IPS-18a (cell line): ENCODE measurements around the gene BCL2.
"Not testable (repeated sequence)": the region's sequence is repeated elsewhere in the genome, so short reads cannot be mapped to it uniquely, and the experiment has no call there.

Source experiments
- H3K27ac ChIP-seq: one replicate; pipeline ENCODE4 v1.5.1; 2013; ENCODE audit warnings: low read length
- H3K27me3 ChIP-seq: one replicate; pipeline ENCODE4 v1.6.1; 2013; ENCODE audit warnings: mild to moderate bottlenecking, low read length; ENCODE audit not compliant: control insufficient read depth, insufficient read depth
- H3K36me3 ChIP-seq: one replicate; pipeline ENCODE4 v1.6.1; 2013; ENCODE audit warnings: low read depth, low read length; ENCODE audit not compliant: control insufficient read depth
- H3K4me1 ChIP-seq: one replicate; pipeline ENCODE4 v1.6.1; 2013; ENCODE audit warnings: low read depth, low read length; ENCODE audit not compliant: control insufficient read depth
- H3K4me3 ChIP-seq: one replicate; pipeline ENCODE4 v1.5.1; 2013; ENCODE audit warnings: low read length
- H3K9ac ChIP-seq: one replicate; pipeline ENCODE4 v1.6.1; 2013; ENCODE audit warnings: mild to moderate bottlenecking, low read length, moderate library complexity
- H3K9me3 ChIP-seq: one replicate; pipeline ENCODE4 v1.6.1; 2013; ENCODE audit warnings: low read depth, low read length; ENCODE audit not compliant: control insufficient read depth

Gene BCL2

DNA sequence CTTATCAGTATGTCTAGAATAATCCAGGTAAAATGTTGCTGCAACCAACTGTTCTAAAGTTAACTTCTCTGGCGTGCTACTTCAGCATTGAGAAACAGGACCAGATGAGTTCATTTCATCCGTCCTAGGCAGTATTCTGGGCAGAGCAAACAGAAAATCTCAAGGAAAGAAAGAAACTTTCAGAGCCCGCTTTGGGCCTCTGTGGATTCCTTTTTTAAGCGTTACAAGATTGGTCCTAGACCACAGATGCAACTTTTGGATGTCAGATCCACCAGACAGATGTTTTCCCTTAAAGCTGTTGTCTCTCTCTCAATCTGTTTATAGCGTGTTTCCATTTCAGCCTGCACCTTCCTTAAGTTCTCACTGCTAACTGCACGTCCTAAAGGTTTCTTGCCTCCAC lies 75.0 kb downstream of the BCL2 start:
- H3K4me1 ChIP-seq, result no peaks in the 10 kb centered on the region
- no peaks in the 10 kb centered on the region for H3K27me3 ChIP-seq
- no peaks in the 10 kb centered on the region for H3K9me3 ChIP-seq
- H3K27ac ChIP-seq, result no peak overlapping the region
- H3K4me3 ChIP-seq, result no peak overlapping the region
- H3K36me3 ChIP-seq, result no peaks in the 10 kb centered on the region
- H3K9ac ChIP-seq, result no peak overlapping the region

DNA sequence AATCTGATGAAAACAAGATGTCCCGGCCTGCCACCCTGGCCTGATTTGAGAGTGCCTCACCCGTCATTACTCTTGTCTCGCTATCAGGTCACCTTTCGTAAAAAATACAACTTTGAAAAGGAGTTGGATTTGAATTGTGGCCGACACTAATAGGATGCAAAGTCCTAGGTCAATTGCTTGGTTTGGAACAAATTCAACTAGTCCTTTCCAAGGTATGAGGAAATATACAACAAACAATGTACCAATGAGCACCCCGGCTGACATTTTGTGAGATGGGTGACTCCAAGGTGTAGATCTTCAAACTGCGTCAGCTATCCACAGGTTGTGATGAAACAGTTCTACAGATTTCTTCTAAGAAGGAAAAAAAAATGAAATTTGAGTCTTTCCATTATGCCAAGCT lies 77.8 kb downstream of the BCL2 start:
- Histone ChIP-seq H3K36me3 (no peaks in the 10 kb centered on the region), H3K27ac (no peak overlapping the region), H3K9me3 (no peaks in the 10 kb centered on the region), H3K4me3 (no peak overlapping the region), H3K27me3 (no peaks in the 10 kb centered on the region), H3K9ac (no peak overlapping the region), H3K4me1 (peaks cover 23% of the 10 kb centered on the region)

DNA sequence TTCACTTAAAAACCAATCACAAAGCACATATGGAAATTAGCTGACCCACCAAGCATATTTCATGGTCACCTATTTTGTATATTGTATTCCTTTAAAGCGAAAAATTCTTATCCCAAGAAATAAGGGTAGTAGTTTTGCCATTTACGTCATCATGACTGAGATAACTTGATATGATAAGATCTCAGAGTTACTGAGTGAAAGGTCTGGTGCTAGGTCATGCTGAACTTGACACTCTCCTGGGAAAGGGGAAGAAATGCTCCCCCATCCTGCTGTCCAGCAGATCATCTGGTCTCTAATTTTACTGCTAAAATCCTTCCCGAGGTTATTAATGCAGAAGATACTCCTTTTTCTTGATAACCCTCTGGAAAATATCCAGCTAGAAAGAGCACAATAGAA lies 78.3 kb downstream of the BCL2 start:
- Histone ChIP-seq H3K36me3 (no peaks in the 10 kb centered on the region), H3K9ac (no peak overlapping the region), H3K4me3 (no peak overlapping the region), H3K27ac (no peak overlapping the region), H3K9me3 (no peaks in the 10 kb centered on the region), H3K27me3 (no peaks in the 10 kb centered on the region), H3K4me1 (peaks cover 23% of the 10 kb centered on the region)

DNA sequence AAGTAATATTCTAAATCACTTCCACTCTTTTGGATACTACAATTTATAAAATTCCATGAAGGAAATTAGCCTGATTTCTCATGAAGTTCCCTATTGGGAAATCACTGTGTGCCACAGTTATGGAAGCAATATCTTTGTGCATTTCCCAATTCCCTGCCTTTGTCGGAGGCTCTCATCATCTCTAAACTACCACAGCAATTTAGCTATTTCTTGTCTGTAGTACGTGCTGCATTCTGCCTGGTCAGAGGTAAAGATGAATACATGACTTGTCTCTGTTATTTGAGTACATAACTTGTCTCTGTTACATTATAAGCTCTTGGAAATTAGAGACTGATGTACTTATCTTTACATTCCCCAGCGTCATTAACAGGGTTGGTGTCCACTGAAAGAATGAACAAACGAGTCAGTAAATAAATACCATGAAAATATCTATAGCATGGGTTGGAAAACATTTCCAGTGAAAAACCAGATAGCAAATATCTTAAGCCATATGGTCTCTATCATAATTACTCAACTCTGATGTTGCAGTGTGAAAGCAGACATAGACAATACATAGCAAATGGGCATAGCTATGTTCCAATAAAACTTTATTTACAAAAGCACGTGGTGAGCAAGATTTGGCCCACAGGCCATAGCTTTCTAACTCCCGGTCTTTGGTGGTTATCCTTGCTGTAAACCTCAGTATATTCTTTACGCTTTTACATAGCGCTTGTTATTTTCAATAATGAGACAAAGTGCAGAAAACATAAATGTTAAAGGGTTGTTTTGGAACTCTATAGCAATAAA lies 78.8 kb downstream of the BCL2 start:
- Histone ChIP-seq H3K27ac (no peak overlapping the region), H3K9me3 (no peaks in the 10 kb centered on the region), H3K4me3 (no peak overlapping the region), H3K27me3 (no peaks in the 10 kb centered on the region), H3K36me3 (no peaks in the 10 kb centered on the region), H3K4me1 (peaks cover 23% of the 10 kb centered on the region), H3K9ac (no peak overlapping the region)

DNA sequence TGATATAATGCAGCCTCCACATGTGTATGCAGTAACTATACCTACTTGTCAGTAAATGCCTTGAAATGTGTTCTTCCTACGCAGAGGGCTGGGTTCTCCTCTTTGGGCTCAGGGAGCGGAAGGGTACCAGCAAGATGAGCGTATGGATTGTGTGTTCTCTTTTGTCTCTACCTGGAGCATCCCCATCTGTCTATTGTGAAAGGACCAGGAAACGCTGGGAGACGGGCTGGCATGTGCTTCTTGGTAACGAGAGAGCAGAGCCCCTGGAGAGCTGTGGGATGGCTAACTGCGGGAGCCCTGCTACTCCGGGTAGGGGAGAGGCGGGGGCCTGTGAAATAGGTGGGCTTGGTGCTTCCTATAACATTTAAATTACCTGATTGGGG lies 80.9 kb downstream of the BCL2 start:
- Histone ChIP-seq H3K27me3 (no peaks in the 10 kb centered on the region), H3K27ac (no peak overlapping the region), H3K36me3 (no peaks in the 10 kb centered on the region), H3K9ac (no peak overlapping the region), H3K4me1 (peaks cover 23% of the 10 kb centered on the region), H3K4me3 (no peak overlapping the region), H3K9me3 (no peaks in the 10 kb centered on the region)

DNA sequence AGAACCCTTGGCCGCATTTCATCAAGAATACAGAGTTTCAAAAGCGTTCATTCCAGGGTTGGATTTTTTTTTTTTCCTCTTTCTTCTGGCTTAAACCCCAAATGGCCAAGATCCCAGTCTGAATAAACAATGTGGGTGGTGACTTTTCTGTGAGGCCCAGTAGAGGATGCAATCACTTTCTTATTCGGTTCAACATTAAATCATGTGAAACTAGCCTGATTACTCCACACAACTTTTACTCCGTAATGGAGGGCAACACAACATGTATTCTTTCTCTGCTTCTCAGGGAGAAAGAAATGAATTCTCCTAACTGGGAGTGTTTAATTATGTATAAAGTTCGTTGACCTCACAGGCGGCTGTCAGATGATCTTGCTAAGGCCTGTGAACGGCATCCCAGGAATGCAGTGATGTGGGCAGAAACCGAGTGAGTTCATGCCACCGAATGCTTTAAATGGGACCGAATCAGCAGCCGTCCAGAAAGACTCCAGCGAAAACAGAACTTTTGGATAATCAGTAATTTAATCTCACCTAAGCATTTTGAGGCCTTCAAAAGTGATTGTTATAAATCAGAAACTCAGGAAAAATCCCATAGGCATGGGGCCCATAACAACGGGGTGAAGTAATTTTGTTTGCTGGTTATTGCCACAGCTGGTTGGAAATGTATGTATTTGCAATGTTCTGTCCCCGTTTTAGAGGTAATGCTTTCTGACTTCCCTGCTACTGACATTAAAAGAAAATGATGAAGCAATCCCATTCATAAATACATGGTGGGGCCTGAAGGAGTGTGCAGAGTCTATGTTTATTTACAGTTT lies 81.5 kb downstream of the BCL2 start:
- H3K9me3 ChIP-seq, result no peaks in the 10 kb centered on the region
- H3K27ac ChIP-seq, result no peak overlapping the region
- no peaks in the 10 kb centered on the region for H3K36me3 ChIP-seq
- peaks cover 23% of the 10 kb centered on the region for H3K4me1 ChIP-seq
- H3K4me3 ChIP-seq, result no peak overlapping the region
- H3K27me3 ChIP-seq, result no peaks in the 10 kb centered on the region
- H3K9ac ChIP-seq, result no peak overlapping the region

DNA sequence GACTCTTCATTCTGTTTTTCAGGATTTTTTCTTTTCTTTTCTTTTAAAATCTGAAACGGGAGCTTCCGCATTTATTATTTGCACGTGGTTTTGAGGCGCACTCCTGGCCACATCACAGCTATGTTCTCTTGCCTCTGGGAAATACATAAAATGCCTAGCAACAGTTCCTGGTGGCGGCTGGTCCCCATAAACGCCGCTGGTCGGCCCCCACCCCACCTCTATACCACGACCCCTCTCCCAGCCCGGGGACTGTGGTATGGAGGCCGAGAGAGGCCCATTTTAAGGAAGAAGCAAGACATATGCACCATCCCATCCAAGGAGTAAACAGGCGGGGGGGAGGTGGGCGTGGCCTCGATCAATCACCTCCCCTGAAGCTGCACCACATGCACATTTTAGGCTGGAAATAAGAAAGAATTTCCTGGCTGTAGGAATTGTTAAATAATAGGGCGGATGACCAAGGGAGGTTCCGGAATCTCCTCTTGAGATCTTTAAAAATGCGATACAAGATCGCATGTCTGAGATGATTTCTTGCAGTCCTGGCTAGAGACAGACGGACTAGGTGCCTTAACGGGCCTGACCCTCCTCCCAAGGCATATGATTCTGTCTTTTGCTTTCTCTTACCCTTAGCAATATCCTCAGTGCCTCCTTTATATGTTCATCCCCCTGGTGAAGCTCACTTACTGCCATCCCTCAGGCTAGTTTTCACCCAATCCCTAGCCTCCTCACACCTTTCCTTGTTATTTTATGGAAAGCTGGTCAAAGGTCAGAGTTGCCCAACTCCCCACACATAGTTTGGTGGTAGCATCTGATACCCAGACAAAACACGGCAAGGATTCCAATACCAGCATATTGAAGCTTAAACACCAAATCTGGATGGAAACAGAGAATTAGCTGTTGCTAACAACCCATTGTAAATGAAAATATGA lies 82.4 kb downstream of the BCL2 start:
- Histone ChIP-seq H3K27me3 (no peaks in the 10 kb centered on the region), H3K4me1 (peaks cover 23% of the 10 kb centered on the region), H3K36me3 (no peaks in the 10 kb centered on the region), H3K9me3 (no peaks in the 10 kb centered on the region), H3K4me3 (no peak overlapping the region), H3K9ac (no peak overlapping the region), H3K27ac (no peak overlapping the region)

DNA sequence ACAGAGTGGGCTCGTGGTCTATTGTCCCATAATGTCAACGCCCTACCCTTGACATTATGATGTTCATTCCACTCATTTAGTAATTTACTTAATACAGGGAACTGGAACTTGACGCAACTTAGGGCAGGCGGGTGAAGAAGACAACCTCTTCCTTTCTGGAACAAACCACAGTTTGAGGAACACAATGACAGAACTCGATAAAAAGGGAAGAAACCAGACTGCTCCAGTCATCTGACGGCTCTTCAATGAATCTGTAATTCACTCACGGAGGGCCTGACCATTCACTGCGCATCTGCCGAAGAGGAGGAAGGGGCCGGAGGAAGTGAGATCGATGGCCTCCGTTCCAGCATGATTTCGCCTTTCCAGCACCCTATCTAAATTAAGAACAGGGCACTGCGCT lies 83.2 kb downstream of the BCL2 start:
- Histone ChIP-seq H3K36me3 (no peaks in the 10 kb centered on the region), H3K4me3 (no peak overlapping the region), H3K4me1 (peaks cover 23% of the 10 kb centered on the region), H3K9me3 (no peaks in the 10 kb centered on the region), H3K27me3 (no peaks in the 10 kb centered on the region), H3K27ac (no peak overlapping the region), H3K9ac (no peak overlapping the region)

DNA sequence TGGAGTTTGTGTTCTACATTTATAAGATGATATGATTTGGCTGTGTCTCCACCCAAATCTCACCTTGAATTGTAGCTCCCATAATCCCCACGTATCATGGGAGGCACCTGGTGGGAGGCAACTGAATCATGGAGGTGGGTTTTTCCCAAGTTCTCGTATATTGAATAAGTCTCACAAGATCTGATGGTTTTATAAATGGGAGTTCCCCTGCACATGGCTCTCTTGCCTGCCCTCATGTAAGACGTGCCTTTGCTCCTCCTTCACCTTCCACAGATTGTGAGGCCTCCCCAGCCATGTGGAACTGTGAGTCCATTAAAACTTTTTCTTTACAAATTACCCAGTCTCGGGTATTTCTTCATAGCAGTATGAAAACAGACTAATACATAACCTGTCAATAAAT lies 83.6 kb downstream of the BCL2 start:
- peaks cover 23% of the 10 kb centered on the region for H3K4me1 ChIP-seq
- H3K36me3 ChIP-seq, H3K9me3 ChIP-seq, H3K27ac ChIP-seq, H3K9ac ChIP-seq, H3K4me3 ChIP-seq, H3K27me3 ChIP-seq: not testable (repeated sequence)

DNA sequence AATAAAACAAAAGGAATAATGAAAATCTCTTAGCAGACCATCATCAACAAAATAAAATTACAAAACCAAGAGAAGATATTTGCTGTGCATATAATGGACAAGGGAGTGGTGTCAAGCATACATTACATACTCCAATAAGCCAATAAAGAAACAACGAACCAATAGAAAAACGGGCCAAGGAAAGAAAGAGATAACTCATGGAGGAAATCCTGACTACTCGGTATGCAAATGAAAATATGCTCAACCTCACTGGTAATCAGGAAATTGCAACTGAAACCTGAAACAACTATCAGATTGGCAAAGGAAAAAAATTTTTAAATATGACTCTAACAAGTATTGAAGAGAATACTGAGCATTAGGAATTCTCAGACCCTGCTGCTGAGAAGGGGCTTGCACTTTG lies 84.7 kb downstream of the BCL2 start:
- Histone ChIP-seq H3K9ac (no peak overlapping the region), H3K36me3 (no peaks in the 10 kb centered on the region)

DNA sequence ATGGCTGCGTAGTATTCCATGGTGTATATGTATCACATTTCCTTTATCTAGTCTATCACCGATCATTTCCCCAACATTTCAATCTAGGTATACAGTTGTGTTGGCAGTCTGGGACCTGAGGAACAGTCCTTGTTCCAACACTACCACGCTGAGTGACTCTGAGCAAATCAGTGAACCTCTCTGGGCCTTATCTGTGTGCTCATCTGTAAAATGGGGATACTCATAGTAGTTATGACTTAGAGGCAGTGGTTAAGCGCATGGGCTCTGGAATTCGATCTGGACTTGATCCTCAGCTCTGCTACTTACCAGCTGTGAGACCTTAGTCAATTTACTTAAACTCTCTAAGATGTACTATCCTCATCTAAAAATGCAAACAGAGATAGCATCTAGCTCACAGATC lies 85.1 kb downstream of the BCL2 start:
- H3K9me3 ChIP-seq, result no peaks in the 10 kb centered on the region
- no peaks in the 10 kb centered on the region for H3K27me3 ChIP-seq
- no peak overlapping the region for H3K4me3 ChIP-seq
- no peak overlapping the region for H3K27ac ChIP-seq
- no peak overlapping the region for H3K9ac ChIP-seq
- peaks cover 23% of the 10 kb centered on the region for H3K4me1 ChIP-seq
- H3K36me3 ChIP-seq, result no peaks in the 10 kb centered on the region

More for the DNA sequence above, 84.7 kb downstream of the BCL2 start:
- no peaks in the 10 kb centered on the region for H3K9me3 ChIP-seq
- H3K4me1 ChIP-seq, result peaks cover 23% of the 10 kb centered on the region
- H3K27me3 ChIP-seq, result no peaks in the 10 kb centered on the region
- no peak overlapping the region for H3K27ac ChIP-seq
- H3K4me3 ChIP-seq, result no peak overlapping the region
